Stomach smooth muscle (tissue), 2 donors: Measurements from ENCODE around the gene MAGI1.

Experiments
- H3K27ac ChIP-seq: one replicate; pipeline ENCODE4 v1.7.0; 2013; ENCODE audit warnings: mild to moderate bottlenecking, low read length, inconsistent platforms
- H3K27me3 ChIP-seq, 2 donors: one replicate each; pipeline ENCODE4 v1.7.0; 2013; ENCODE audit warnings: low read length in 2 of 2; ENCODE audit not compliant: insufficient read depth in 2 of 2, control insufficient read depth in 1 of 2
- H3K36me3 ChIP-seq, 2 donors: one replicate each; pipeline ENCODE4 v1.7.0; 2013; ENCODE audit warnings: low read length in 2 of 2; ENCODE audit not compliant: control insufficient read depth in 2 of 2, insufficient read depth in 2 of 2
- H3K4me1 ChIP-seq: one replicate; pipeline ENCODE4 v1.7.0; 2013; ENCODE audit warnings: low read length; ENCODE audit not compliant: control insufficient read depth, insufficient read depth
- H3K4me3 ChIP-seq, 2 donors: one replicate each; pipeline ENCODE4 v1.7.0; 2013; ENCODE audit warnings: low read length in 2 of 2
- H3K9ac ChIP-seq, 2 donors: one replicate each; pipeline ENCODE4 v1.7.0; 2013; ENCODE audit warnings: low read length in 2 of 2, mild to moderate bottlenecking in 1 of 2
- H3K9me3 ChIP-seq, 2 donors: one replicate each; pipeline ENCODE4 v1.7.0; 2013; ENCODE audit warnings: low read length in 2 of 2; ENCODE audit not compliant: control insufficient read depth in 2 of 2
- donor health status: healthy.
- donor health status: Pancreatic carcinoma.

MAGI1 gene

GRCh38 chr3:65582012-65582717 is 456.6 kb downstream of the MAGI1 start:
- Histone ChIP-seq H3K9me3 (no peaks in the 10 kb centered on the region), H3K4me1 (peaks cover 5% of the 10 kb centered on the region), H3K36me3 (no peaks in the 10 kb centered on the region), H3K9ac (no peak overlapping the region), H3K27ac (no peak overlapping the region), H3K4me3 (no peak overlapping the region), H3K27me3 (no peaks in the 10 kb centered on the region)

GRCh38 chr3:65581313-65581712 is 457.4 kb downstream of the MAGI1 start:
- no peak overlapping the region for H3K27ac ChIP-seq
- H3K9ac ChIP-seq, result no peak overlapping the region
- no peaks in the 10 kb centered on the region for H3K9me3 ChIP-seq
- no peak overlapping the region for H3K4me3 ChIP-seq
- H3K27me3 ChIP-seq, result no peaks in the 10 kb centered on the region
- no peaks in the 10 kb centered on the region for H3K36me3 ChIP-seq
- H3K4me1 ChIP-seq, result peaks cover 12% of the 10 kb centered on the region

GRCh38 chr3:65578861-65579260 is 459.9 kb downstream of the MAGI1 start:
- Histone ChIP-seq H3K27ac (no peak overlapping the region), H3K9me3 (no peaks in the 10 kb centered on the region), H3K4me3 (no peak overlapping the region), H3K9ac (no peak overlapping the region), H3K36me3 (no peaks in the 10 kb centered on the region), H3K27me3 (no peaks in the 10 kb centered on the region), H3K4me1 (peaks cover 12% of the 10 kb centered on the region)

GRCh38 chr3:65577843-65578430 is 460.8 kb downstream of the MAGI1 start:
- no peak overlapping the region for H3K4me3 ChIP-seq
- no peak overlapping the region for H3K27ac ChIP-seq

GRCh38 chr3:65576966-65577365 is 461.8 kb downstream of the MAGI1 start:
- Histone ChIP-seq H3K4me3 (no peak overlapping the region), H3K9ac (no peak overlapping the region), H3K9me3 (no peaks in the 10 kb centered on the region), H3K36me3 (no peaks in the 10 kb centered on the region), H3K4me1 (peaks cover 12% of the 10 kb centered on the region), H3K27ac (no peak overlapping the region), H3K27me3 (no peaks in the 10 kb centered on the region)

More at GRCh38 chr3:65577843-65578430, 460.8 kb downstream of the MAGI1 start:
- H3K9me3 ChIP-seq, result no peaks in the 10 kb centered on the region
- H3K9ac ChIP-seq, result no peak overlapping the region
- H3K27me3 ChIP-seq, result no peaks in the 10 kb centered on the region
- no peaks in the 10 kb centered on the region for H3K36me3 ChIP-seq
- H3K4me1 ChIP-seq, result peaks cover 12% of the 10 kb centered on the region

- H3K36me3 ChIP-seq, result no peaks in the 10 kb centered on the region
- no peaks in the 10 kb centered on the region for H3K9me3 ChIP-seq
- peaks cover 12% of the 10 kb centered on the region for H3K4me1 ChIP-seq
- H3K27ac ChIP-seq, result no peak overlapping the region
- H3K9ac ChIP-seq, result no peak overlapping the region
- no peak overlapping the region for H3K4me3 ChIP-seq
- H3K27me3 ChIP-seq, result no peaks in the 10 kb centered on the region
Observed at GRCh38 chr3:65576228-65576627, 462.5 kb downstream of the MAGI1 start.

- Histone ChIP-seq H3K4me3 (no peak overlapping the region), H3K27me3 (no peaks in the 10 kb centered on the region), H3K4me1 (peaks cover 12% of the 10 kb centered on the region), H3K36me3 (no peaks in the 10 kb centered on the region), H3K27ac (no peak overlapping the region), H3K9me3 (no peaks in the 10 kb centered on the region), H3K9ac (no peak overlapping the region)
Observed at GRCh38 chr3:65575376-65575840, 463.3 kb downstream of the MAGI1 start.

- Histone ChIP-seq H3K9ac (no peak overlapping the region), H3K27me3 (no peaks in the 10 kb centered on the region), H3K4me3 (no peak overlapping the region), H3K9me3 (no peaks in the 10 kb centered on the region), H3K4me1 (peaks cover 12% of the 10 kb centered on the region), H3K27ac (no peak overlapping the region), H3K36me3 (no peaks in the 10 kb centered on the region)
Observed at GRCh38 chr3:65573548-65574116, 465.1 kb downstream of the MAGI1 start.

- no peaks in the 10 kb centered on the region for H3K9me3 ChIP-seq
- H3K36me3 ChIP-seq, result no peaks in the 10 kb centered on the region
- peaks cover 7% of the 10 kb centered on the region for H3K4me1 ChIP-seq
- H3K9ac ChIP-seq, result no peak overlapping the region
- no peak overlapping the region for H3K27ac ChIP-seq
- H3K27me3 ChIP-seq, result no peaks in the 10 kb centered on the region
- H3K4me3 ChIP-seq, result peak overlapping the region in 1 of 2 donors; percentile 28
Observed at GRCh38 chr3:65572175-65572777, 466.4 kb downstream of the MAGI1 start.

GRCh38 chr3:65569845-65570405 is 468.8 kb downstream of the MAGI1 start:
- H3K27ac ChIP-seq, result no peak overlapping the region
- no peaks in the 10 kb centered on the region for H3K9me3 ChIP-seq
- no peak overlapping the region for H3K9ac ChIP-seq
- H3K36me3 ChIP-seq, result no peaks in the 10 kb centered on the region
- no peaks in the 10 kb centered on the region for H3K27me3 ChIP-seq
- H3K4me3 ChIP-seq, result no peak overlapping the region
- no peaks in the 10 kb centered on the region for H3K4me1 ChIP-seq
